Measurements from ENCODE around the gene TM9SF1.

DNA sequence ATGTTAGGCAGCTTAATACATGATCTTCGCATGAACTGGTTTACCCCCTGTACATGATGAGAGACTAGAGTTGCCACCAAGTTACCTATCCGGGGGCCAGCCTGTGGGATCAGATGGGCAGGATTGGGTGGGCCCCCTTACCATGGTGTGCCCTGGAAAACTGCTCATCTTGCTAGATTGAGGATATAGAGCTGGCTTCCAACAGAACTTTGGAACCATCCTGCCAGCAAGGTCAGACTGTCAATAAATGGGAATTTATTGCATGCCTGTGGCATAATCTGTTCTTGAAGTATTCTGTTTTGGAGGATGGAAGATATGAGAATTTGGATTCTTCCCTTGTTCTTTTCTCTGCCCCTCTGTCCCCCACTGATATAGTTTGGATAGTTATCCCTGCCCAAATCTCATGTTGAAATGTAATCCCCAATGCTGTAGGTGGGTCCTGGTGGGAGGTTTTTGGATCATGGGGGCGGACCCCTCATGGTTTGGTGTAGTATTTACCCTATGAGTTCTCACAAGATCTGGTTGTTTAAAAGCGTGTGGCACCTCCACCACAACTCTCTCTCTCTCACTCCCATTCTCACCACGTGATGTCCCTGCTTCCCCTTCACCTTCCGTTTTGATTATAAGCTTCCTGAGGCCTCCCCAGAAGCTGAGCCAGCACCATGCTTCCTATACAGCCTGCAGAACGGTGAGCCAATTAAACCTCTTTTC, 3.7 kb upstream of the TM9SF1 start:
- TF ChIP-seq, protein P1, sequence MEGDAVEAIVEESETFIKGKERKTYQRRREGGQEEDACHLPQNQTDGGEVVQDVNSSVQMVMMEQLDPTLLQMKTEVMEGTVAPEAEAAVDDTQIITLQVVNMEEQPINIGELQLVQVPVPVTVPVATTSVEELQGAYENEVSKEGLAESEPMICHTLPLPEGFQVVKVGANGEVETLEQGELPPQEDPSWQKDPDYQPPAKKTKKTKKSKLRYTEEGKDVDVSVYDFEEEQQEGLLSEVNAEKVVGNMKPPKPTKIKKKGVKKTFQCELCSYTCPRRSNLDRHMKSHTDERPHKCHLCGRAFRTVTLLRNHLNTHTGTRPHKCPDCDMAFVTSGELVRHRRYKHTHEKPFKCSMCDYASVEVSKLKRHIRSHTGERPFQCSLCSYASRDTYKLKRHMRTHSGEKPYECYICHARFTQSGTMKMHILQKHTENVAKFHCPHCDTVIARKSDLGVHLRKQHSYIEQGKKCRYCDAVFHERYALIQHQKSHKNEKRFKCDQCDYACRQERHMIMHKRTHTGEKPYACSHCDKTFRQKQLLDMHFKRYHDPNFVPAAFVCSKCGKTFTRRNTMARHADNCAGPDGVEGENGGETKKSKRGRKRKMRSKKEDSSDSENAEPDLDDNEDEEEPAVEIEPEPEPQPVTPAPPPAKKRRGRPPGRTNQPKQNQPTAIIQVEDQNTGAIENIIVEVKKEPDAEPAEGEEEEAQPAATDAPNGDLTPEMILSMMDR (conservative IDR thresholded peaks at IDR 0.05 in 1 of 2, IDR thresholded peaks at IDR 0.05 in 1 of 2; ENCODE audit: extremely low read depth in 1 of 2, insufficient read depth in 1 of 2, low read depth in 1 of 2, low read length in 2 of 2), result no peak
- no peak for TF ChIP-seq EZH2 (IDR thresholded peaks at IDR 0.05; ENCODE audit: borderline replicate concordance, low read length)

All from mammary epithelial cell (primary cell).